Aorta (tissue), 5 donors: ENCODE data around the gene EPS8L1. TPM values are rescaled to one million over a fixed set of nuclear protein-coding genes. Genes with fewer than 3 reads are reported as not detected.
A peak's percentile ranks its signal among the peaks of the same experiment; 100 is the strongest.
"Not testable (repeated sequence)": the region's sequence is repeated elsewhere in the genome, so short reads cannot be mapped to it uniquely, and the experiment has no call there.

ENCODE experiments used
- ATAC-seq: fragments of 200-7000 bp; cut with Tn5 transposase; one replicate; pipeline ENCODE4 v1.9.1; 2022; ENCODE audit warnings: moderate library complexity; ENCODE audit not compliant: low FRiP score
- DNase-seq, 2 donors: peaks; one replicate each; pipeline ENCODE4 v3.0.0-alpha.2; 2020
- H3K27ac ChIP-seq, 2 donors: one replicate each; pipeline ENCODE4 v1.5.1; 2013; ENCODE audit warnings: low read length in 2 of 2, mild to moderate bottlenecking in 2 of 2, moderate library complexity in 2 of 2, control low read depth in 1 of 2, inconsistent platforms in 1 of 2, low read depth in 1 of 2
- H3K27me3 ChIP-seq, 2 donors: one replicate each; pipeline ENCODE4 v1.6.1; 2013; ENCODE audit warnings: control low read depth in 1 of 2, low read length in 1 of 2, mild to moderate bottlenecking in 1 of 2, moderate library complexity in 1 of 2; ENCODE audit not compliant: insufficient read depth in 2 of 2, control insufficient read depth in 1 of 2
- H3K36me3 ChIP-seq, 2 donors: one replicate each; pipeline ENCODE4 v1.6.1; 2013; ENCODE audit warnings: control low read depth in 1 of 2, low read length in 1 of 2, mild to moderate bottlenecking in 1 of 2; ENCODE audit not compliant: insufficient read depth in 2 of 2, control insufficient read depth in 1 of 2
- H3K4me1 ChIP-seq, 2 donors: one replicate each; pipeline ENCODE4 v1.6.1; 2013; ENCODE audit warnings: low read length in 2 of 2, control low read depth in 1 of 2, mild to moderate bottlenecking in 1 of 2, moderate library complexity in 1 of 2; ENCODE audit not compliant: insufficient read depth in 2 of 2, control insufficient read depth in 1 of 2
- H3K4me3 ChIP-seq, 2 donors: one replicate each; pipeline ENCODE4 v1.5.1; 2013; ENCODE audit warnings: low read length in 2 of 2, control low read depth in 1 of 2, mild to moderate bottlenecking in 1 of 2
- H3K9me3 ChIP-seq: one replicate; pipeline ENCODE4 v1.6.1; 2013; ENCODE audit warnings: mild to moderate bottlenecking, low read length; ENCODE audit not compliant: control insufficient read depth
- WGBS, 2 donors: extraction: QIAGEN DNeasy Blood & Tissue Kit; methylation state at CpG; one replicate each; pipeline ENCODE4 v1.1.7; 2013; 5-methylcytosine and 5-hydroxymethylcytosine counted together
- intact Hi-C, 2 donors: fragments of 100-400 bp; cut with DNase I; formaldehyde crosslinking; loops; one replicate each; pipeline versions ENCODE4 v1.14.2 to v1.15.0; 2022
- polyA plus RNA-seq, 2 donors: library from polyadenylated mRNA; stranded (reverse); fragments of 200-250 nt; gene quantifications; one replicate each; pipeline ENCODE4 v1.2.3, GENCODE V29; 2013
- total RNA-seq, 2 donors: library from RNA; stranded (reverse); fragmentation: NEBNext Ultra II Directional; extraction: Animal tissue kit (Norgen Biotek cat#: 25700); gene quantifications; one replicate each; pipeline ENCODE4 v1.2.1, GENCODE V29; 2021
- donor health status: healthy with polysubstance abuse.
- donor health status: Bipolar disorder and iron deficiency.
- donor health status: DM: no; HTN: no; CAD: no.
- donor health status: DM: no; HTN: no; CAD: no.
- donor health status: DM: yes; HTN: yes; CAD: no.

EPS8L1 gene
- total and polyA plus RNA-seq, 4 donors, result 0.38 to 10.8 (median 2.4) TPM

- H3K4me1 ChIP-seq, result no peaks in the 10 kb centered on the region
- no peaks in the 10 kb centered on the region for H3K27me3 ChIP-seq
- H3K27ac ChIP-seq, result no peak overlapping the region
- no peak for DNase-seq
- no peak overlapping the region for H3K4me3 ChIP-seq
- no peaks in the 10 kb centered on the region for H3K9me3 ChIP-seq
- intact Hi-C loops, result no loop called here
- WGBS, 2 donors, result 98 to 99% methylated on average over 9 of the region's 9 CpGs
- peaks cover 0 to 7% of the 10 kb centered on the region in 2 donors for H3K36me3 ChIP-seq
- ATAC-seq, result no peak
Observed at GRCh38 chr19:55103190-55103589, 27.5 kb downstream of the EPS8L1 start.

- 86 to 91% methylated on average over 2 of the region's 2 CpGs for WGBS, 2 donors
- ATAC-seq, result no peak
- no peak overlapping the region for H3K27ac ChIP-seq
Observed at GRCh38 chr19:55105237-55105636, 29.6 kb downstream of the EPS8L1 start.

DNA sequence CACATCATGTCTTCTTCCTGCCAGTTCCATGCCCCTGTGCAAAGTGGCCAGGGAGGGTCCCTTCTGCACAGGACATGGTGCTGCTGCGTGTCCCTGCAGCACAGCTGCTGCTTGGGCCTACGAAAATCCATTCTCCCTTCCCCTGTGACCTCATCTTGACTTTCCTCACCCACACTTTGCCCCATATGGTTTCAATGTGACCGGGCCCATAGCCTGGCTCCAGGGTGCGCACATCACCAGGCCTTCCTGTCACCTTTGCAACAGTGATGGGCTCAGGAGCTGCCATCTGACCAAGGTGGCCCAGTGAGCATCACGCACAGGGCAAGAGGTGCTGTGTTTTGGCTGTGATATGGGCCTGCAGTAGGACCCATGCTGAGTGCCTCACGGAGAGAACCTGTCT lies 30.9 kb downstream of the EPS8L1 start:
- peaks cover 0 to 4% of the 10 kb centered on the region in 2 donors for H3K36me3 ChIP-seq
- no peak overlapping the region for H3K27ac ChIP-seq
- intact Hi-C loops, result no loop called here
- H3K27me3 ChIP-seq, result no peaks in the 10 kb centered on the region
- no peaks in the 10 kb centered on the region for H3K9me3 ChIP-seq
- no peak overlapping the region for H3K4me3 ChIP-seq
- DNase-seq (no peak), ATAC-seq (no peak)
- 90 to 93% methylated on average over 6 of the region's 6 CpGs for WGBS, 2 donors
- no peaks in the 10 kb centered on the region for H3K4me1 ChIP-seq

More at GRCh38 chr19:55105237-55105636, 29.6 kb downstream of the EPS8L1 start:
- Histone ChIP-seq H3K36me3 (peaks cover 0 to 5% of the 10 kb centered on the region in 2 donors), H3K27me3 (no peaks in the 10 kb centered on the region), H3K4me1 (no peaks in the 10 kb centered on the region), H3K4me3 (no peak overlapping the region), H3K9me3 (no peaks in the 10 kb centered on the region)
- intact Hi-C loops, result no loop called here
- no peak for DNase-seq

GRCh38 chr19:55107252-55107651 lies 31.6 kb downstream of the EPS8L1 start:
- H3K4me1 ChIP-seq, H3K27me3 ChIP-seq, H3K4me3 ChIP-seq, H3K36me3 ChIP-seq, DNase-seq, ATAC-seq, H3K27ac ChIP-seq, H3K9me3 ChIP-seq, intact Hi-C loops: not testable (repeated sequence)
- WGBS, 2 donors, result 96 to 99% methylated on average over 3 of the region's 3 CpGs

DNA sequence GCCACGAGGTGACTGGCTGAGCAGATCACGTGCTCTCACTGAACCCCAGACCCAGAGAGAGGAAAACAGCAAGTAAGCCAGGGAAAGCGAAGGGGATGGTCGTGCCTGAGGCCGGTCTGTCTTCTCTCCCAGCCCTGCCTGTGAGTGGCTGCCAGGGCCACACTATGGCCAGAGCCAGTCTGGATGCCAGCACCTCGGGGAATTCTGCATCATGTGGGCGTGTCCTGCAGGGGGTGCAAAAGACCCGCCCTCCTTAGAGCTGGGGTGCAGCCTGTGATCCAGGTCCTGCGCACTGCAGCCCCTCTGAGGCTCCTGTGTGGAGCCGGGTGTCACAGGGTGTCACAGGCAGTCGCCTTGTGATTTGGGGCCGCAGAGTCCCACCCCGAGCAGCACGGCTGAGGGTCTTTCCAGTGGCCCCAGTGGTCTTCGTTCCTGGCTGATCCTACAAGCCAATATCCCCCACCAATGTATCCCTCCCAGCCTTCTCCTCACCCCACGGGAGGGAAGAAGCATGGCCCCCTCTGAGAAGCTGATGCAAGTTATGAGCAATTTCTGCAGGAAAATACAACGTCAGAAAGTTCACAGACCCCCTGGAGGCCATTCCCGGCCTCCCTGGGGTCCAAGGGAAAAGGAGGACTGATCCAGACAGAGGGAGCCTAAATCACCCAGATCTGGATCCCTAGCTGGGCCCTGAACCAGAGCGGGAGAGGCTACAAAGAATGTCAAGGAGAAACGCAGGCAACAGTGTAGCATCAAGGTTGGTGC lies 34.0 kb downstream of the EPS8L1 start:
- no peaks in the 10 kb centered on the region for H3K9me3 ChIP-seq
- no peak for ATAC-seq
- 70 to 73% methylated on average over 20 of the region's 20 CpGs for WGBS, 2 donors
- no peaks in the 10 kb centered on the region for H3K36me3 ChIP-seq
- no peak overlapping the region for H3K4me3 ChIP-seq
- H3K4me1 ChIP-seq, result no peaks in the 10 kb centered on the region
- no peaks in the 10 kb centered on the region for H3K27me3 ChIP-seq
- H3K27ac ChIP-seq, result no peak overlapping the region
- DNase-seq, result no peak
- intact Hi-C loops, result loop anchor here in 1 of 2 donors (10.0 kb wide), 1 partner anchor 1245 kb away; the partner anchor contains the start of gene MYADM

DNA sequence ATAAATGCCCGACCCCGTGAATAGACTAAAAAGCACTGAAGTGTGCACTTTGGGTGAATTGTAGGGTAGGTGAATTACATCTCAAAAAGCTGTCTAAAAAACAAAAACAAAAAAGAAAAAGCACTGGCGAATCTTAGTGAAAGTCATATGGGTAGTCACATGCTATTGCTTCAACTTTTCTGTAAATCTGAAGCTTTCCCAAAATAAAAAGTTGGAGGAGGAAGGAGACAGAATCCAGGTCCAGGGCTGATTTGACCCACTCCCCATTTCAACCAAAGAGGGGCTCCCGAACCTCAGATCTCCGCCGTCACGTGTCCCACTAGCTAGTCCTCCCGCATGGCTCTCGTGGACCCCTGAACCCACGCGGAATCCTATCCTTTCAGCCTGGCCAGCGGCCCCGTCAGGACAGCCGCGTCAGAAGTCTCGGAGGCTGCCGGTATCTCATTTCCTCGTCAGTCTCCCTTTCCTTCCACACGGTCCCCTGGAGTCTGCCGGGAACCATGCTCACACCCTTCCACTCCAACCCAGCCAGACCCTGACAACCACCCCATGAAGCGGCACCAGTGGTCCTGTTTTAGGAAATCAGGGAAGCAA lies 35.7 kb downstream of the EPS8L1 start:
- H3K27me3 ChIP-seq, result no peaks in the 10 kb centered on the region
- H3K9me3 ChIP-seq, result no peaks in the 10 kb centered on the region
- DNase-seq, result no peak
- no peak overlapping the region for H3K4me3 ChIP-seq
- intact Hi-C loops, result loop anchor here in 1 of 2 donors (10.0 kb wide), 1 partner anchor 1247 kb away; the partner anchor contains the start of gene MYADM
- no peaks in the 10 kb centered on the region for H3K4me1 ChIP-seq
- no peak for ATAC-seq
- no peaks in the 10 kb centered on the region for H3K36me3 ChIP-seq
- 63 to 73% methylated on average over 21 of the region's 21 CpGs for WGBS, 2 donors
- peak overlapping the region in 1 of 2 donors; percentile 28 for H3K27ac ChIP-seq

GRCh38 chr19:55112246-55112776 lies 36.6 kb downstream of the EPS8L1 start:
- intact Hi-C loops, result loop anchor here in 1 of 2 donors (10.0 kb wide), 1 partner anchor 1248 kb away; the partner anchor contains the start of gene MYADM
- Histone ChIP-seq H3K4me1 (no peaks in the 10 kb centered on the region), H3K27ac (no peak overlapping the region), H3K27me3 (no peaks in the 10 kb centered on the region), H3K4me3 (no peak overlapping the region), H3K36me3 (no peaks in the 10 kb centered on the region), H3K9me3 (no peaks in the 10 kb centered on the region)
- 88 to 93% methylated on average over 25 of the region's 25 CpGs for WGBS, 2 donors
- DNase-seq (no peak), ATAC-seq (no peak)

- H3K4me3 ChIP-seq, result no peak overlapping the region
- WGBS, 2 donors, result 46 to 49% methylated on average over 23 of the region's 23 CpGs
- intact Hi-C loops, result loop anchor here in 1 of 2 donors (10.0 kb wide), 1 partner anchor 1248 kb away; the partner anchor contains the start of gene MYADM
- peak overlapping the region in 1 of 2 donors; percentile 44 for H3K27ac ChIP-seq
- H3K36me3 ChIP-seq, result no peaks in the 10 kb centered on the region
- DNase-seq (no peak), ATAC-seq (no peak)
- no peaks in the 10 kb centered on the region for H3K4me1 ChIP-seq
- no peaks in the 10 kb centered on the region for H3K9me3 ChIP-seq
- H3K27me3 ChIP-seq, result no peaks in the 10 kb centered on the region
Observed at GRCh38 chr19:55112777-55113569, 37.3 kb downstream of the EPS8L1 start.
